Spleen (tissue), 7 donors: ENCODE measurements around the gene ADARB2.

Source experiments
- CTCF ChIP-seq, 11 experiments: fragments of 200-600 bp in 7 of 11; fragments of 450-650 bp in 4 of 11; sonication (generic) in 4 of 11; IDR thresholded peaks in 8 of 11; conservative IDR thresholded peaks in 3 of 11; 1 replicate in 7 of 11; 2 replicates in 4 of 11; pipeline versions ENCODE4 v1.4.0 to v1.8.0; 2016 to 2021; ENCODE audit warnings: antibody characterized with exemption in 11 of 11, inconsistent platforms in 4 of 11, mild to moderate bottlenecking in 1 of 11
- POLR2A ChIP-seq, 3 donors: fragments of 450-650 bp; IDR thresholded peaks; one replicate each; pipeline ENCODE4 v1.5.1; 2017; ENCODE audit warnings: antibody characterized with exemption in 3 of 3, mild to moderate bottlenecking in 1 of 3
- POLR2AphosphoS5 ChIP-seq, 3 donors: sonication (generic); formaldehyde crosslinking; IDR thresholded peaks; one replicate each; pipeline ENCODE4 v1.5.1; 2017; ENCODE audit warnings: antibody characterized with exemption in 3 of 3
- donor health status: DM: no; HTN: no; CAD: no; lungs with moderate emphysema.
- donor health status: DM: no; HTN: no; CAD: no.
- donor health status: DM: no; HTN: no; CAD: no.

- TF ChIP-seq CTCF (IDR thresholded peaks at IDR 0.05 in 8 of 11, conservative IDR thresholded peaks at IDR 0.05 in 3 of 11) = no peak
- TF ChIP-seq POLR2AphosphoS5 (IDR thresholded peaks at IDR 0.05) = no peak
- no peak for TF ChIP-seq POLR2A (IDR thresholded peaks at IDR 0.05)
Measured at GRCh38 chr10:1153805-1154351, 583.4 kb downstream of the ADARB2 start.
